HUDEP-2 (cell line): ENCODE results near the gene LHX4.

Experiments
- DNase-seq, 76 experiments: peaks; one replicate each; lab custom pipeline; 2025; ENCODE audit not compliant: unreplicated experiment in 76 of 76; lab: John Stamatoyannopoulos, UW

LHX4 gene

DNA sequence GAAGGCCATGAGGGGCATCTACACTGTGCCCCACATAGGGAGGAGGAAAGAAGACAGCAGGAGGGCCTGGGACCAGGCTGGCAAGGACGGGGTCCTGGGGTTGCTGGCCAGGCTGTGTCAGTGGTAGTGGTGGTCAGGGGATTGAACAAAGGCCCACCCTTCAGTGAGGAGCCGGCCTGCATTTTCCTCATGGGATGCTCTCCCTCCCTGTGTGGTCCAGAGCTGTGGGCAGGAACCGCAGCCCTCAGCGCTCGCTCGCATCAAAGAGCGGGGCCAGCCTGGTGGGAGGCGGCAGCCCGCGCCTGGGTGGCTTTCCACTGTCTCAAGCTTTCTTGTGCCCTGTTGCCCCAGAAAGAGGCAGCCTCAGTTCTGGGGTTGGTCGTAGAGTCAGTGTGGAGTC, 24.8 kb downstream of the LHX4 start:
- DNase-seq, result no peak

DNA sequence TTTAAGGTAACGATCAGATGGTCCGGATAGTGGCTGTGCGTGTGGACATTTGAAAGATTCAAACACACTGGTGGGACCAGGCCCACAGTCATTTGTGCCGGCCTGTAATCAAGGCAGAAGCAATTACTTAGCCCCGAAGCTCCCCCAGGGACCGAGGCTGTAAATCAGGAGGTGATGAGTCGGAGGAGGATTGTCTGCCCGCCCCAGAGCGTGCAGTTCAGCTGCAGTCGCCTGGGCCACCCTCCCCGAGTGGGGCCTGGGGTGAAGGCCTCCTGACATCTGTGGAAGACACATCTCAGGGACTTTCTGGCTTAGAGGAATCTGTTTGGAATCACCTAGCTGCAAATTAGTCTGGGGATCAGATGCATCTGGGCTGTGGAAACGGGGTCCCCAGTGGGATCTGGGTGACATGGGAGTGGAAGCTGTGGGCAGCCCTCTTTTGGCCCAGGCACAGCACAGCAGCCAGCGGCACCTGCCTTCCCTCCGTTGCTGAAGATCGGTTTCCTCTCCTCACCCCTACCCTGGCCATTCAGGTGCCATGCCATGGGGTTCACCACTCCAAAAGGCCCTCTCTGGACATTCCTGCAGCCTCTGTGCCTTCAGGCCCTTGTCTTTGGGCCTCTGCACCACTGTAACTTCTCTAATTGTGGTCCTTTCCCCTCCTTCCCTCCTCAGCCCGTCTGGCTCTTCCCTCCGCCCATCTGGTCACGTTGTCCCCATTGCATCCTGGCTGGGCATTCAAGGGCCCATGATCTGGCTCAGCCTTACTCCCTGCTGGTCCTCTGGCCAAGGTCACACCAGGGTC, 25.7 kb downstream of the LHX4 start:
- no peak for DNase-seq

DNA sequence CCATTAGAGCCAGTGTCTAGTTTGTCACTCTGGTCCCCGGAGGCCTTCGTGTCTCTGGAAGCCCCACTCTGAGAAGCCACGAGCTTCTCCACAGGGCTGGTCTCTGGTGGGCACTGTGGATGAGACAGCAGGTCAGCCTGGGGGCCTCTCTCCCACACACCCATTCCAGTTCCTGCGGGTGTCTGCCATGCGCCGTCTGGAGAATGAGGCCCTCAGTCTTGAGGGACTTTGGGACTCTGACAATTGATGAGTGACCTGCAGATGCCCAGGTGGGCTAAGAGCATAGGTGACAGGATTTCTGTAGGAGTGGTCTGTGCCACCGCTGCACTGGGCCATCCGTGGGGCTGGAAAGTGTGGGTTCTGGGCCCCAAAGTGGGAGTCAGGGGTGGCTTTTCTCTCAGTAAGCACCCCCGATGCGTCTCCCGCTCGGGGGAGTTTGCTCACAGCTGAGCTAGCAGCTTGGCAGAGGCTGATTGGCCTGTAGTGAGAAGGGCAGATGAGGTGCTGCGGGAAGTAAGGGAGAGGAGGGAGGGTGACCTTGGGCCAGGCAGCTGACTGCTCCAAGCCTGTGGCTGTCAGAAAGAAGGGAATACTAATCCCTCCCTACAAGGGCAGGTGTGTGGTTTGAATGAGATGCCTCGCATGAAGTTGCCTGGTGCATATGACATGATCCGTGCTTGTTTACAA, 26.4 kb downstream of the LHX4 start:
- DNase-seq, result no peak

GRCh38 chr1:180257028-180257386, 26.9 kb downstream of the LHX4 start:
- DNase-seq, result no peak

DNA sequence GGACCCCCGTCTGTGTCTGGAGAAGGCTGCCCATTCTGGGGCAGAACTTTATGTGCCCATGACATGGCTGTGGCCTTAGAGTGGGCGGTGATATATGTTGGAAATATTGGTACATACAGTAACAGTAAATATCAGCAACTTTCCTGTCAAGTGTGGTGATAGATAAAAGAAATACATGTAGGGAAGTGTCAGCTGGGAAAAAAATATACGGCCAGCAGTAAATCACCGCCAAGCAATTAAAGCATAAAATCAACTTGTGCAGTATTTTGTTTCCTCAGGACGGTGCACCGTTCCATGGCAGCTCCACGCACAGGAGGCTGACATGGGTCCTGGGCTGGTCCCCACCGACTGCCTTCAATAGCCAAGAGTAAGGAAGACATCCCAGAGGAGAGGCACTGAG, 27.4 kb downstream of the LHX4 start:
- DNase-seq, result no peak

DNA sequence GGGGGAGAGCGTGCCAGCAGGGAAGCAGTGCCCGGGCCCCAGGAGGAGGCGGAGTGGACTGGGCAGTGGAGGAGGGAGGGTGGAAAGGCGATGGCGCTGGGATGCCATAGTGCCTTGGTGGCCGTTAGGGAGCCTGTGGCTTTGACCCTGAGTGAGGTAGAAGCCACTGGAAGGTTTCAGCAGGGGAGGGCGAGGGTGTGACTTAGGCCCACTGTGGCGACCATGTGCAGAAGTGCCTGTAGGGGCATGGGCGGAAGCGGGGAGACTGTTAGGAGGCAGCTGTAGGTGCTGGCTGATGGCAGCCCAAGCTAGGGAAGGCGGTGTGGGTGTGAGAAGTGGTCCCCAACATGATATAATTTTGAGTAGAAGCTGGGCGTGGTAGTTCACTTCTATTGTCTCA, 28.2 kb downstream of the LHX4 start:
- no peak for DNase-seq

GRCh38 chr1:180258935-180259334, 28.9 kb downstream of the LHX4 start:
- DNase-seq, result no peak

- DNase-seq, result no peak
Measured at GRCh38 chr1:180259431-180260338, 29.6 kb downstream of the LHX4 start.

DNA sequence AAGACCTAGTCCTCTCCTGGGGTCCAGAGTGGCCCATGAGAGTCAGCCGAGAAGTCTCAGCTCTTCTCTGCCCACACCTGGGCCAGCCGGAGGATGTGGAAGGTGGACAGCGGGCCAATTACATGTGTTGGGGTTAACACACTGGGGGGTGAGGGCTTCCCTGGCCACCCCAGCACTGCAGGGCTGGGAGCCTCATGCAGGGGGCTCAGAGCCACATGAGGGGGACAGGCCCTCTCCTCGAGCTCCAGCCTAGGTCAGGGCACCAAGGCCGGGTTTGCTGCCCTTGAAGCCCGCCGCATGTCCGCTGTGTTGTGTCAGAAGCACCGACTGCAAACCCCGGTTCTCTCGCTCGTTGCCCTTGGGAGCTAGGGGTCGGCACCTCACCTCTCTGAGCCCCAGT, 30.5 kb downstream of the LHX4 start:
- no peak for DNase-seq

- no peak for DNase-seq
Measured at GRCh38 chr1:180261030-180261429, 31.0 kb downstream of the LHX4 start.

DNA sequence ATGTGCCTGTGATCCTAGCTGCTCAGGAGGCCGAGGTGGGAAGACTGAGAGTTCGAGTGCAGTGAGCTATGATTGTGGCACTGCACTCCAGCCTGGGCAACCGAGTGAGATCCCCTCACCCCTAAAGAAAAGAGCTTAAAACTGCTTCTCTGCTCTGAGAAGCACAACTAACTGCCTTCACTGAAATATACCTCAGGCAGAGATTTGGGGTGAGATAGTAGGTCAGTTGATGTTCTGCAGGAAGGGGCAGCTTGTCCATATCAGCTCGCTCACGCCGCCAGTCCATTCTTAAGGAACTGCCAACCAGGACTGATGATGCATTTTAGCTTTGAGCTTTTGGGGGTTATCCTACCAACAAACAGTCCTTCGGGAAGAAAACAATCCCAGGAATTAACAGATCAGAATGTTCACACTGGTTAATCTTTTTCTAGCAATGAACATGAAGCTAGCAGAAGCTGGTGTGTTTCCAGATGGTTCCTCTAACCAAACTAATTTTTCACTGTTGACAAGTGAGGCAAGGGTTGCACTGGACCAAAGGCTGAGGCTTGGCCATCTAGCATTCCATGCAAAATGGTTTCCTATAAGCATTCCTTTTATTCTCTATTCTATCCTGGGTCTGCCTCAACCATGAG, 31.6 kb downstream of the LHX4 start:
- DNase-seq, result no peak

- DNase-seq, result no peak
Measured at GRCh38 chr1:180262628-180263488, 32.8 kb downstream of the LHX4 start.

- no peak for DNase-seq
Measured at GRCh38 chr1:180264595-180264994, 34.5 kb downstream of the LHX4 start.

- DNase-seq, result no peak
Measured at GRCh38 chr1:180265201-180265600, 35.1 kb downstream of the LHX4 start.

DNA sequence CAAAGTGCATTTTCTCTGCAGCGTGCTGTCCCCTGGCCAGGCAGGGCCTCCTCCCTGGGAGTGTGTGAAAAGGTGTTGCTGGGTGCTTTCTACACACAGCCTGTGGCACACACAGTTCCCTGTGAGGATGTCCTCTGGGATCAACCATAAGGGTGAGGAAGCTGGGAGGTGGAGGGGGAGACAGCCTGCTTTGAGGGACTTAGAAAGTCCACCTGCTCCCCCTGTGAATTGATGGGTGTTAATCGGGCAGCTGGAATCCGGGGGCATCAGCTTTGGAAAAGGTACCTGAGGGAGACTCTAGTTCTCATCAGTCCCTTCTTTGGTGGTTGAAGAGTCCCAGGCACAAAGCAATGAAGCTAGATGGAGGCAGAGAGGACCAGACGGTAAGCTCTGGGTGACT, 35.8 kb downstream of the LHX4 start:
- DNase-seq, result no peak

GRCh38 chr1:180266275-180267210, 36.5 kb downstream of the LHX4 start:
- DNase-seq, result no peak

DNA sequence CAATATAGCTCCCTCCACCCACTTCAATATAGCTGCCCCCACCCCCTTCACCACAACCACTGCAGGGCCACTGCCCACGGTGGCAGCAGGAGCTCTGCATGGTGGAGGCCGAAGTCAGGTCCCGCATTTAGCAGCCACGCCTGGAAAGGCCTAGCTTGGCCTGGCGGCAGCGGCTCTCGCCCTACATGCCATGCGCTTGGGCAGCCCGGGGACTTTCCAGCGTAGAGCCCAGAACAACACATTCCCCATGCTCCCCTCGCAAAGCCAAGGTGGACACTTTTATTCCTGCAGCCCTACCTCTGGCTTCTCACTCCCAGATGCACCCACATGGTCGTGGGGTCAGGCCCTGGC, 37.1 kb downstream of the LHX4 start:
- no peak for DNase-seq

DNA sequence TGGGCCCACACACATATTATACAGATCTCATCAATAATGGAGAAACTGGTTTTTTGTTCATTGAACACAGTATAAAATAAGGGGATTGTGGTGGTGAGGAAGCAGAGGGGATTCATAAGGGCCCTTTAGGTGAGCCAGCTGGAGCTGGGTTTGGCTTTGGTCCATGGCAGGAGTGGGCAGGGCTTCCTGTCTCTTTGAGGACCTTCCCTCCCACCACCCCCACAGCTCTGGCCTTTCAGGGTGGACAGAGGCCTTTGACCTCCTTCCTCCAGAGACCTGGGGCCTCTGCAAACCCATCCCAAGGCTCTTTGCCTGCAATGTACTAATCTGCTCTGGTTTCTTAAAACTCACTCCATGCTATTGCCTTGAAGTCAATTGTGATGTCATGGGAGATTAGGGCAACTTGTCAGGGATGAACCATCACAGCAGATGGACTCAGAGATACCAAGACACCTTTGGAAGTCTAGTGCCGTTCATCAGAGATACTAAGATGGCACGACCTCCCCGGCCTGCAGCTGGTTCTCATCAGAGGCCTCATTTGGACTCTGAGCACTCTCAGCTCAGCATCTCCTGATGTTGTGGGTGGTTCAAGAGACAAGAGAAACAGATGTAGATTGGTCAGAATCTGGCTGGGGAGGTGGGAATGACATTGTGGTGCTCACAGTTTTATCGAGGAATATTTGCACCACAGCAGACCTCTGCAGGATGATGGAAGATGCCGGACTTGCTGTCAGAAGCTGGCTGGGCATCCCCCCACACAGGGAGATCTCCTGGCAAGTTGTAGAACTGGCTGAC, 37.9 kb downstream of the LHX4 start:
- DNase-seq, result no peak
